Activated CD4-positive, alpha-beta T cell treated with anti-CD3 and anti-CD28 coated beads, Interleukin-2, amount 50 U/mL, for 24 hours (primary cell): ENCODE measurements around the gene RERE.

Source experiments
- DNase-seq, 2 donors: peaks; one replicate each; pipeline ENCODE4 v3.0.0-alpha.2; 2020; ENCODE audit warnings: low read depth in 1 of 2, low spot score in 1 of 2

Gene RERE

DNA sequence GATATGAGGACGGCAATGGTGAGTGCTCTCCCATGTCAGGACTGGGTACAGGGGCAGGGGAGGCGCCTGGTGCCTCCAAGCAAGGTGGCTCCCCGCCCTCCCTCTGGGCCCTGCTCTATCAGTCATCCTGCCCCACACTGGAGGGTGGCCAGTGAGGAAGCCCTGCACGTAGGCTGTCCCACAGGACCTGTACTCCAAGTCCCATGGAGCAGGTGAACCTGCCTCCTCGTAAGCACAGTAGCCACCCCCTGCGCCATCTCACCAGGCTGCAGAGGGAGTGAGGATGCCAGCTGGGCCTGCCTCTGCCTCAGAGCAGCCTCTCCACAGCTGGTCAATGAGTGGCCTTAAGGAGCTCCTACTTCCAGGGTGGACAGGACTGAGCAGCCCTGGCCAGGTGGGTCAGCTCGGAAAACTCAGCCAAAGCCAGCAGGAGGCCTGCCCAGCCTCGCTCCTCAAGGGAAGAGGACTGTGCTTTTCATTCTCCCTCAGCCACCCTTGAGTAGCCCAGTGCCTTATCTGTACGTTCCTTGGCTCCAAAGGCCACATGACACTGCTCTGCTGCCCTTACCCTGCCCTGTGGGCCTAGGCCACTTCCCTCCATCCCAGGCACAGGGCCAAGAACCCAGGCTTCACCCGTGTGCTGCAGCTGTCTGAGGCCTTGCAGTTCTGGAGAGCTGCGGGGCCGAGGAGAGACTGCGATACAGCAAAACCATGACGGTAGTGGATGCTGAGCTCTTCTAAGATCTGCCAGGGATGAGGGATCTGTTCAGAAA is 459.9 kb downstream of the RERE start:
- no peak for DNase-seq

DNA sequence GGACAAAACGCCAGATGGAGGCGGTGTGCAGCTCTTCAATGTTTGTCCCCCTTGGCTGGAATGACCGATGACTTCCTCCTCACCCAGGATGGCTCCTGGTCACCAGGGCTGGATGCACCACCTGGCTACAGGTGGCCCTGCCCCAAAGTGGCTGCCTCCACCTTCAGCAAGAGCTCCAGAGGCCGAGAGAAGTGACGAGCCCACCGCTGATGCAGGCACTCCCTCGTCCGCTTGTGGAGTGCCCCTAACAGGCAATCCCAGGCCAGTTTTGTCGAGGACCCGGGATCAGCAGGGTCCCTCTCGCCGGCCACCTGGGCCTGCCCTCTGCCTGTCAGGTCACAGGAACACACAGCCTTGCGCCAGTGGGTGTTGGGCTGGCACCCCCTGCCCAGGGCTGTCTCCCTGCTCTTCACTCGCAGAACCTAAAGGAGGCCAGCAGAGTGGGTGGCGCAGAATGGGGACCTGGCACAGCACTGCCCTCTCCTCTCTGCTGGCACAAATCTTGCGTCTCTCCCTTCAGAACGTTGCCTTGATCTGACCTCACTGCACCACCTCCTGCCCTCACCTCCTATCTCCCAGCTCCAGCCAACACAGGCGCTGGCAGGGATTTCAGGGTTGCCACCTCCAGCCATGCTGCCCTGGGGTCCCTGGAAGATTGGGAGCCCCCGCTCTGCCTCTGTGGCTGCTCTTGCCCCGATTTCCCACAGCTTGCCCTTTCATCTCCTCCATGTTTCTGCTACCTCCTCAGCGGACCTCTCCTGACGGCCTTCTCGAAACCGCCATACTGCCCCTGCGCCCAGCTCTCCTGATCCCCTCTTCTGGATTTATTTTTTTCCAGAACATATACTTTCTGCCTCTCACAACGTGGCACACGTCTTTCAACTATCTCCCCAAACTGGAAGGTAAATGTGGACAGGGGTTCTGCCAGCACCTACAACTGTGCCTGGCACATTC is 460.9 kb downstream of the RERE start:
- no peak for DNase-seq

DNA sequence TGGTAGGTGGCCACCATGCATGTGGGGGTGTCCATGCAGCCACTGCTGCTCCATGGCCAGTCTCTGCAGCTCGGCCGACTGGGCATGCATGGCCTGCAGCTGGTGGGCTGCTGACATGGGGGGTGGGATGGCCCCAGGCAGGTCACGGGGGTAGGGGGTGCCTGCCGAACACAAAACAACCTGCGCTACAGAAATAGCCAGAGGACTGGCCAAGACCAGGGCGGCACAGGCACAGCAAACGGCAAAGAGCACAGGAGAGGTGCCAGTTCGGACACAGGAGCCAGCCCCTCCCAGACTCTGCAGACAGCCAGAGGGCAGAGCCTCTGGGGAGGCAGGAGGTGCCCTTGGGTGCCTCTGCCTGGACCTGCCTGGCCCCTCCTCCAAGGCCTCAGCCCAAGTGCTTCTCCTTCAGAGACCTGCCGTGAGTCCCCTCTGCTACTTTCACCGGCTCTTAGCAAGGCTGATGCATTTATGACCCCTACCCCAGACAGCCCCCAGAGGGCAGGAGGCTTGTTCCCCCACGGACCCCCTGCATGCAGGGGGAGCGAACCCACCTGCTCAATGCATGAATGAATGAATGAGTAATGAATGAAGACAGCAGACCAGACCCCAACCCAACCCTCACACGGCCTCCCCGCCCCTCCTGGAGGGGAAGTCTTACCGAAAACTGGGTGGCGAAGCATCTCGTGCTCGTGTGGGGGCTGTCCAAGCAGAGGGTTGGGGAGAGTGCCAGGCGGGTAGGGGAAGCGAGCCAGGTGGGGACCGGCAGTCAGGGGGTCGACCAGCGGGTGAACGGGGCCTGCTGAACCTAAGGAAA is 461.8 kb downstream of the RERE start:
- no peak for DNase-seq

DNA sequence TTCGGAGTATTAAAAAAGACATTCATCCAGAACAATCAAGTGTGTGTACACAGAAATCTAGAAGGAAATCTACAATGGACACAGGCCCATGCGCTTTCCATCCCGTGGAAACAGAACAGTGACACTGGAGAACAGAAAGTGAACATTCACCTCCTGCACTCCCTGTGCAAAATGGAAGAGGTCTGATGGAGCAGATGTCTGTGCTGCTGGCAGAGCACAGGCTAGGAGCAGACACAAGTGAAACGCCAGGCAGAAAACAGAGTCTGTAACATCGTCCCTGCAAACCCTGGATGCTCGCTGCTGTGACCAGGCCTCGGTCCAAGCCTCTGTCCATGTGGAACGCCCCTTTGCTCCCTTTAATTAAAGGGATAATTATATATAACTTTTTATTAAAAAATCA is 463.4 kb downstream of the RERE start:
- no peak for DNase-seq

DNA sequence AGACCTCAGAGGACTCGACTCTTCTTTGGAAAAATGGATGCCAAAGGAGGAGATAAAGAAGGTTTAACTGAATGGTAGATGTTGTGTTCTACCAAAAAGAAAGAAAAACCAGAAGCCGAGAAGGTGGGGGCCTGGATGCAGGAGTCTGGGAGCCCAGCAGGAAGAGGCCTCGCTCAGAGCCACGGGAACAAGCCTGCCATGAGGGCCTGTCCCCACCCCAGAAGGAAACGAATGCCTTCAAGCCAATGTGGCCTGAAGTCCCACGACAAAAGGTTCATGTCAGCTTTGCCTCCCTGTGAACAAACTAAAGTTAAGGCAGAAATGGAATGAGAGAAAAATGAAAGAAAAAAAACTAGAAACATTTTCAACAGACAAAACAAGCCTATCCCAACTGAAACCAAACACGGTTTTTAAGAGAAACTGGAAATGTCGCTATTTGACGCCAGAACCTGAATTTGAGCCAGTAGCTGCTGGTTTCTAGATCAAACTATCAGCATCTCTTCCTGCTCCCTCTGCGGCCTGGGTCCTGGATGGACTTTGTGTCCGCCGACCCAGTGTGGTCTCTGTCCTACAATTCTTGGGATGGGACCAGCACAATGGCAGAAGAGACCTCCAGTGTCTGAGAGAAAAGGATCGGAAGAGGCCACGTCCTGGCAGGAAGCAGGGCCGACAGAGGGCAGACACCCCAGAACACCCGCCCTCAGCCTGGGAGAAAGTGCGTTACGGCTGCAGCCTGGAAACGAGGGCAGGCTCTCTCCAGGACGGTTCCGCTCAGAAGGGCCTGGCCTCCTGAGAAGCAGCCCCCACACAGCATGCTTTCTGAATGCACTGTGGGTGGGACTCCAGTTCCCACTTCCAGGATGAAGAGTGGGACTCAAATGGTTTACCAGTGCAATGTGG is 464.3 kb downstream of the RERE start:
- no peak for DNase-seq

DNA sequence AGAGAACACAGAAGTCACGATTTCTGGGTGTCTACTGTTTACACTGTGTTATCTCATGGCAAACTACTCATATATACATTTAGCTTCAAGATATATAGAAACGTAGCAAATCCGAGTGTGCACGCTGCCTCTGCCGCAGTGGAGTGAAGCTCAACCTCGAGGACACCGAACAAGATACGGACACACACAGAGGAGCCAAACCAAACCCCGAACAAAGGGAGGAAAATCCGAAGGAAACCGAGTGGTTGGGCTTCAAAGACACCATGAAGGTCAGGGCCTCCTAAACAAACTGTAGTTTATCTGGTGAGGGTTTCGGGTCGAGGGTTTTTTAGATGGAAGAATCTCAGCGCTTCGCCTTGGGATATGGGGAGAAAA is 465.0 kb downstream of the RERE start:
- no peak for DNase-seq

DNA sequence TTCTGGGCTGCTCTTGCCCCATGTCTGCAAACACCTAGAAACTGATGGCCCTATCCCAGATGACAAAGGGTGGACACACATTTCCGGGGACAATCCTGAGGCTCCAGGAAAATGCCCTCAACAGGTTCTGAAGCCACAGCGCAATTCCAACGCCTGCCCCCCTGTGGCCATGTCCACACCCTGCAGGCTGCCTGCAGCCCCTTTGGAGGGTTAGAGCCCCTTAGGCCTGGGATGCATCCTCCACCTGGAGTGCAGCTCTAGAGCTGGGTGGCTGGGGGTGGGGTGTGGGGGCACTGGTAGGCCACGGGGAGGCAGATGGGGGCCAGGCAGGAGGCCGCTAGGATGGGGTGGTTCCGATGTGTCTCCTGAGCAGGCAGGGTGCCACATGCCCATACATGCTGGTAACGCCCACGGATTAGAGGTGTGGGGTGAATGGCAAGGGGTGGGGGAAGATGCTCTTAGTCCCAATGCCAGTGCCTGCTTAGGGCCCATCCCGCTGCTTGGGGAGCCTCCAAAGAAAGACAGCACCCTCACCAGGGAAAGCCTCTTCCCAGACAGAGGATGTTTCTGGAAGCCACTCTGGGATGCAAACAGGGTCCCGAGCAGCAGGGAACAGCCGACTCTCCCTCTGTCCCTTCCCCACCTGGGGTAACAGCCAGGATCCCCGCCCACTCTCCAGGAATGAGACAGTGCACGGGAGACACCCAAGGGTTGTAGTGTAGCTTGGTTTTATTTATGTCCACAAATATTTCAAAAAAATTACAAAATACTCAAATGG is 465.6 kb downstream of the RERE start:
- no peak for DNase-seq

DNA sequence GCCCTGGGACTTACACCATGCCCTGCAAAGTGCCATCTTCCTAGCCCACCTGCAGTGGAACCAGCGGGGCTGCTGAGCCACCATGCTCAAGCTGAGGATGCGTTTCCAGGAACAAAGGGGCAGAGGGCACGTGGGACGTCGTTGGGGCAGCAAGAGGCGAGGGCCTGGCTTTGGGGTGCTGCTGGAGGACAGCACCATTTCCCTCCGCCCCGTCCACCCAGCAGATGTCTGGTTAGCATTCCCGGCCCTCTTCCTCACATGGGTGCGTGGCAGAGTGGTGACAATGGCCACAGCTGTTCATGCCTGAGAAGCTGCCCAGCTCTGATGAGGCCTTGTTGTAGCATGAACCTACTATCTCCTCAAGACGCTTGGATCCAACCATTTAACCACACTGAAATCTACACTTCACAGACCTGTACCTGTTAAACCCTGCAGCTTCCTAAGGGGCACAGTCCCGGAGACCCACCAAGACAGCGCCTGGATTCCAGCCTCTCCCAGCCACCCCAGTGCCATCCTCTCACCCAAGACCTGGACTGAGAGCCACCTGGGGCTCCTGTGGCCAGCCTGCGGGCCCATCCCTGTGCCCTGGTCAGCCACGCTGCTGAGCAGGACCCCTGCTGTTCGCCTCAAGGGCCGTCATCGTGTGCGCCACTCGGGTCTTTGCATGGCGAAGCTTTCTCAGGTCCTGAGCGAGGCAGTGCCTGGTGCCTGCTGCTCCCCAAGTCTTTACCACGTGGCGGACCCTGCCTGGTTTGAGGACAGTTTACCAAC is 466.3 kb downstream of the RERE start:
- no peak for DNase-seq

DNA sequence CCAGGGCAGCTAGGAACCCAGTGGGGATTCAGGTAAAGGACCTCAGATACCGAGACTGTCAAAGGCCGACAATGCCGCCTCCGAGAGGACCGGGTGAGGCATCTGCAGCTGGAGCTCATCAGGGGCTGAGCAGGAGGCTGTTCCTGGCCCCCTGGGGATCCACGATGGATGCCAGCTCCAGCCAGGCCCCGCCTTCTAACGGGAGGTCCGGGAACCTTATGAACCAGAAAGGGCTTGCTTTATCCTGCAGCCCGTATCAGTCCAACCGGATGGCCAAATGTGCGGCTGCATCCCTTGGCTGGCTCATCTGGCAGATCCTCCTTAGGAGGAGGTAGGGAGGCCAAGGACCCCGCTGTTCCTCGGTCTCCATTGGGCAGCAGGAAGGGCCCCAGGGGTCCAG is 467.5 kb downstream of the RERE start:
- no peak for DNase-seq

DNA sequence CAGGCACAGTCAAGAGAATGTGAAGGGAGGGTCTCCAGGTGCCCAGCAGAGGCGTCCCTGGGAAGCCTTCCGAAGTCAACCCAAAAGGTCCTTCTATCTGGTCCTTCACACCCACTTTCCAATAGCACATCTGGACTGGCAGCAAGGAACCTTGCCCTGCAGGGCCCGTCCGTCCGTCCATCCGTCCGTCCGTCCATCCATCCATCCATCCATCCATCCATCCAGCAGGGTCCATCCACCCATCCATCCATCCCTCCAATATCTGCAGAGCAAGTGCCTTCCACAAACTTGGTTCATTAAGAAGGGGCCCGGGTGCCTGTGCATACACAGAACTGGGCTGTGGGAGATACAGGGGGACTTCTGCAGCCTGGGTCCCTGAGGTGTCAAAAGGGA is 468.0 kb downstream of the RERE start:
- no peak for DNase-seq

DNA sequence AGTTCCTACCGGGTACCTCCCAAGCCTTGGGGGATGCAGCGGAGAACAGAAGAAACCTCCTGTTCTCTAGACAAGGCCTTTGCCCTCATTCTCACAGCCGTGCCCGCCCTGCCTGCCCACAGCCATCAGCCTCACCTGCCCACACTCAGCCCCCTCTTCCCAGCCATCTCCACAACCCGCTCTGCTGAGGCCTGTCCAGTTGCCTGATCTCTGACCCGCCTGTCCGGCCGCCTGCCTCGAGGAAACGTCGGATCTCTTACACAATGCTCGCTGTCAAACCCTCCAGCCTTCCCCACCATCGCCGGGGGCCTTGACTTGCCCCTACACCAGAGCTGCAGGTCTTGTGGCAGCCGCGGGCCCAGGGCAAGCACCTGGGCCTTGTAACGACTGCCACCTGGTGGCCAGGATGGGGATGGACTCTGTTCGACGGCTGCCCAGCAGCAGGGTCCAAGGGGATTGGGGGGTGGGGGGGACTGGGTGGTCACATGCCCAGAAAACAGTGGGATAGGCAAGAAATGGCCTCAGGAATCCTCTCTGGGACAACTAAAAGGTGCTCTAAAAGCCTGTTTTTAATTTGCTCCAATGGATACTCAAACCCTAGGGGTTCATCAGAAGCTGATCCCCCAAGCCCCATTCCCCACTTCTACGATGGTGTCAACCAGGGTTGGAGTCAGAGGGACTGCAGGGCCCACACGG is 468.5 kb downstream of the RERE start:
- DNase-seq = peak; percentile 49 to 56

DNA sequence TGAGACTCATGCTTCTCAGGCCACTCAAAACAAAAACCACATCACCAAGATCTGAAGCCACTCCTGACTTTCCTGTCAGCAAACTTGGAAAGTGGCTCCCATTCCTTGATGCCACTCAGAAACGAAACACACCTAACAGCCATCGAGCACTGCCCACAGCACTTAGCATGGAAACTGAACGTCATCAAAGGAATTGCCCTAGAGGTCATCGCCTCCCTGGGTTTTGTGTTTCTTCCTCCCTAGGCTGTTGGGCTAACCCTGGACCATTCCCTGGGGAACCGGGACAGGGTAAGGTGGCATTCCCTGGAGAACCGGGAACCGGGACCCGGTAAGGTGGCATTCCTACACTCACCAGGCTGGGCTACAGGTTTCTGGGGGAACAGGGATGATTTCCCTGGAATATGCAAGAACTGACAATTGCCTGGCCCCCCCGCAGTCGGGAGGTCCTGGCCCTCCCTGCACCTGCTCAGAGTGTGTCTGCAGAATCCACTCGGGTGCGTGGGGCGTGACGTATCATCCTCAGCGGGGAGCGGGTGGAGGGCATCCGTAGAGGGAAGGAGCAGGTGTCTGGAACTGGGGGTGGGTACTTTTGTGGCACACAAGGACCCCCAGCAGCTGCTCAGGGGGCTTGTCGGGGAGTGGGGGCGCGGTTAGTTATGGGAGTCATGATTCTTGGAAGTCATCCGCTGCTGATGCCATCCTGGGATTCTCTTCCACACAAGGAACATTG is 469.2 kb downstream of the RERE start:
- no peak for DNase-seq

DNA sequence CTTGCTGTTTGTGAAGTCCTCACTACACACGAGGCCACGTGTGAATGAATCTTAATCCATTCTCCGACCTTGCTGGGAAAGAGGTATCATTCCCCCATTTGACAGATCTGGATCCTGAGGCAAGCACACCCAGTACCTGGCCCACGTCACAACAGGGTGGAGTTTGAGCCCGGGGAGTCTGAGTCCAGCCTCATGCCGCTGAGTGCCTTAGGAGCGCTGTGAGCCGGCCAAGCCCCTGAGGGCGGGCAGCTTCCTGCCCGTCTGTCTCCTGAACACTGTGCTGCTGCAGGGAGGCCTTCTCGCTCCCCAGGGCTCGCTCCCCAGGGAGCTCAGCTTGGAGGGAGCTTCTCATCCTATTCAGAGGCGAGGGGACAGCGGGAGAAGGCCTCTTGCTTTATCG is 469.8 kb downstream of the RERE start:
- DNase-seq = no peak

DNA sequence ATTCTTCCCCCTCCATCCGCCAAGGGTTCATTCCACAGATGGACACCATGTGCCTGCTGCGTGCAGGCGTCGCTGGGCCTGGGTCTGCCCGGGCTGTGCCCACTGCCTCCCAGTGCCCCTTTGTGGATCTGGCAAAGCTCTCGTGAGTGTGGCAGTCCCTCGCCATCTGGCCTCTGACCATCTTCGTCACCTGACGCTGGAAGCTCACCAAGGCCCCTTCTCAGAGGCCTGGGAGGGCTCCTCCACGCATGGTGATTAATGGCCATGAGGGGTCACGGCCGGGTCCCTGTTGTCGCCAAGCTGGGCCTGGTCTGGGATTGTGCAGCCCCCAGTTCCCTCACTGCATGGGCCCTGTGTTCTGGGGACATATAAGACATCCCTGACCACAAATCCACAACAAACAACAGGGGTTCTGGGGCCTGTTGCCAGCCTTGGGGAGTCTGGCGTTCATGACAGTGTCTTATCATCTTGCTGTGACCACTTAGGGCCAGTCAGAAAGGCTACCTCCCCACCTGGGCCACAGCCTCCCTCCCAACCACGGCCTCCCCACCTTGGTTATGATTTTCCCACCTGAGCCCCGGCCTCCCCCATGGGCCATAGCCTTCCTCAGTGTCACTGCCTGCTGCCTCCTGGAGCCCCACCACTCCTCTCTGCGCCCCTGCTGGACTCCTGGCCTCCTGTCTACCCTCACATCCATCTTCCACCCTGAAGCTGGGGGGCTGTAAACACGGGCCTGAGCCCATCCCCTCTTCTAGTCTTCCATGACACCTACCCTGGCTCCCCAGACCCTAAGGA is 471.6 kb downstream of the RERE start:
- no peak for DNase-seq

DNA sequence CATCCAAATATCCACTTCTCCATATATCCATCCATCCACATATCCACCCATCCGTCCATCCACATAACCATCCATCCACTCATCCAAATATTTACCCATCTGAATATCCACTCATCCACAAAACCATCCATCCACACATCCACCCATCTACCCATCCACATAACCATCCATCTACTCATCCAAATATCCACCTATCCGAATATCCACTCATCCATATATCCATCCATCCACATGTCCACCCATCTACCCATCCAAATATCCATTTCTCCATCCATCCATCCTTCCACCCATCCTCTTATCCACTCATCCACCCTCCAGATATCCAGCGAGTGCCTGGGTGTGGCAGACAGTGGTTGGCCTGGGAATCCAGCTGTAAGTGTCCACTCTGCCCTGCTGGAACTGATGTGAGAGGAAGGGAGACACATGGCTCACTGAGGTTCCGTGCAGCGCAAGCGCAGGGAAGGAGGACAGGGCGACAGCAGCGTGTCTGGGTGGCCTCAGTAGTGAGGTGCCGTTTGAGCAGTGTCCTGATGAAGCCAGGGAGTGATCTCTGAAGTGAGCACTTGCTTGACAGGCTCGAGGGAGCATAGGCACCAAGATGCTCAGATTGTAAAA is 472.4 kb downstream of the RERE start:
- DNase-seq = no peak

DNA sequence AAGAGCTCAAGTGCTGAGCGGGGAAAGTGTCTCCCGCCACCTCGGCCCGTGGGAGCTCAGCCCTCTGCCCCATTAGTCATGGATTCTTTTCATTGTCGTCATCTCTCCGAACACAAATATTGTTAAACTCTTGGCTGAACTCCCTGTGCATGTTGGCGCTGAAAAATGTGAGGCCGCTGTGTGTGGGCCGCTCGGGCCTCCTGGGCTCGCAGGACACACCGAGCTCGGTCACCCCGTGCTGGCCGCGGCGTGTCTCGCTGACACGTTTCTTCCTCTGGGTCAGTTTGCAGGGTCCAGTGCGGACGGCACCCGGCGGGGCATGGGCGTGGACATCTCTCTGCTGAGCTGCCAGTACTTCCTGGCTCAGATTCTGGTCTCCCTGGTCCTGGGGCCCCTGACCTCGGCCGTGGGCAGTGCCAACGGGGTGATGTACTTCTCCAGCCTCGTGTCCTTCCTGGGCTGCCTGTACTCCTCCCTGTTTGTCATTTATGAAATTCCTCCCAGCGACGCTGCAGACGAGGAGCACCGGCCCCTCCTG is 473.9 kb downstream of the RERE start:
- no peak for DNase-seq
